Stimulated activated CD4-positive, alpha-beta T cell treated with anti-CD3 and anti-CD28 coated beads, Interleukin-15, amount 100 ng/mL, for 48 hours (primary cell): ENCODE measurements around the gene LY6G6C.

Source experiments
- DNase-seq, 2 donors: peaks; one replicate each; pipeline ENCODE4 v3.0.0-alpha.2; 2020; ENCODE audit warnings: low read depth in 2 of 2

The LY6G6C gene

GRCh38 chr6:31721351-31722020 is at the start of gene LY6G6C:
LY6G6C (minus strand) TSS chr6:31721746; CDS start chr6:31721679, 67 bp downstream.
- no peak for DNase-seq

GRCh38 chr6:31770860-31771259 is 49.3 kb upstream of the LY6G6C start:
- DNase-seq = no peak

GRCh38 chr6:31769684-31770371 is 48.3 kb upstream of the LY6G6C start:
- DNase-seq = peak; percentile 64 to 81

- DNase-seq = no peak
Measured at GRCh38 chr6:31768363-31769257, 47.1 kb upstream of the LY6G6C start.

DNA sequence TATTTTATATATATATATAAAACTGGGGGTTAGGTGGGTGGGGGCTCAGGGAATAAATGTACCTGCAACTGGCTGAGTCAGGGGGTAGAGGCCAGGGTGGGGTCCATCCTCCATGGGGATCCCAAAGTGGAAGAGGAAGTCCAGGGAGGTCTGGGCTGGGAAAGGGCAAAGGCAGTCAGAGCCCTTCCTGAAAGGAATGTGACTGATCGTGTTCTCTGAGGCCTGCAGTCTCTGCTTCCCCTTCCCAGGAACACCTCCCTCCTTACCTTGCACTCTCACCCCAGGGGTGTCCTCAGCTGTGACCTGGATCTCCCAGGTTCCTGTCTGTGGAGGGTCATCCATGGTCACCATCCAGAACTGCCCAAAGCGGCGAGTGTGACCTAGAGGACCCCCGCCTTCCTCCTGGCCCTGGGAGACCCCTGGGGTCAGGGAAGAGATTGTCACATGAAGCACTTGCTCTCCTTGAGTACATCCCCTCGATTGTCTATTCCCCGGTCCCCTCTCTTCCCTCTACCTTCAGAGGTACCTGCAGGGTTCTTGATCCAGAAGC is 45.6 kb upstream of the LY6G6C start:
- no peak for DNase-seq

DNA sequence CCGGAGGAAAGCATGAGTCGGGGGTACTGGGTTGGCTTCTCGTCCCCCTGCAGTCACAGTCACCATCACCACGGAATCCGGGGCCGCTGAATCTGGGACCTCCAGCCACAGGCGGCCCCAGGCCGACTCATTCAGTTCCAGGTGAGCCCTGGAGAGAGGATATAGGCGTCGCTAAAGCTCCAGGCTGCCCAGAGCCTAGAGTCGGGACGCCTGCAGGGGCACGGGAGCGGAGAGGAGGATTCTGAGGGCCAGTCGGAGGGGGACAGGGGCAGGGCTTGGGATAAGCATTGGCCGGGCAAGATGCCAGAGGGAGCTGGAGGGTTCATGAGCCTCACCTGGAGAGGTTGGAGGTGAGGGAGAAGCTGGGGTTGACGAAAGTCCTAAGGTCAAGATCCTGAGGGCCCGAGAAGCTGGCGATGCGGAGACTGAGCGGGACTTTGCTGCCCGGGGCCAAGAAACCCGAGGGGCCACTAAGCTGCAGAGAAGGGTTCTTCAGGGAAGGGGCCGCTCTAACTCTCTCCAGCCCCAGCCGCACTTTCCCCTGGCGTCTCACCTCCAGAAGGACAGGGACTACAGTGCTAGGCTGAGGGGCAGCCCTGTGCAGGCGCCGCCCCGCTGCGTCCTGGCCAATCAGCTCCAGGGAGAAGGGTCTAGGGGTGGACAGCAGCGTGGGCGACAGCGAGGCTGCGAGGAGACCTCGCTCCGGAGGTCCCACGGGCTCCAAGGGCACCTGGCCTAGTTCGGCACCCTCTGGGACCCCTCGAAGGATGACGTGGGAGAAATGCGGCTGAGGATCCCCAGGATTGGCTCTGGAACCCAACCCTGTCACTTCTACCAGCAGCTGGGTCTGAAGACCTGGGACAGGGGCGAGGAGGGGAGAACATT is 44.6 kb upstream of the LY6G6C start:
- no peak for DNase-seq

GRCh38 chr6:31765559-31765909 is 44.0 kb upstream of the LY6G6C start:
- no peak for DNase-seq

DNA sequence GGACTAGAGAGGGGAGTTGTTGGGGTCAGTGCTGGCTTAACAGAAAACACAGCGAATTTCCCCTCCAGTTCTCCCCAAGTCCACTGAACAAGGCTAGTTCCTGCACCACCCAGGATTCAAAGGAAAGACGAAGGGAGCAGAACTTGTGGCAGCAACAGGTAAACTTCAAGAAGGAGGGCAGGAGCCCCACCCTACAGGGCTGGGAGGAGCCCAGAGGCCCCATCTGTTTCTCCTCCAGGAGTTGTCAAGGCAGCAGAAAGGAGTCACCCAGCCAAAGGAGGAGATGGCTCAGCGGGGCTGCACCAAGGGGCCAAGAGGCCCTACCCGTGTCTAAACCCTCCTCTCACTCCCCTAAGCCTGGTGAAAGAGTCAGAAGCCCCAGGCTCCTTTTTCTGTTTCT is 42.7 kb upstream of the LY6G6C start:
- DNase-seq = no peak

DNA sequence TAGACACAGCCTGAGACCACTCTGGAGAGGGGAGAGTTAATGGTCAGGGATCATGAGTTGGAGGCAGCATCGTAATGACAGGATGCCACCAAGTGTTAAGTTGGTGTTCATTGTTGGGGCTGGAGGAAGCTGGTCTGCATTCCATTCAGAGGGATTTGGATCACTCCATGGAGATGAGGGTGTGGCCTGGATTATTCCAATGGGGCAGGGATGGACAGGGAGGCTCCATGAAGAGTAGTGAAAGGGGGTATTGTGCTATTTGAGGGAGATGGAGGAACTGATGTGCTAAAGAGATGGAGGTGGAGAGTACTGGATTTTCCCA is 42.0 kb upstream of the LY6G6C start:
- DNase-seq = no peak

DNA sequence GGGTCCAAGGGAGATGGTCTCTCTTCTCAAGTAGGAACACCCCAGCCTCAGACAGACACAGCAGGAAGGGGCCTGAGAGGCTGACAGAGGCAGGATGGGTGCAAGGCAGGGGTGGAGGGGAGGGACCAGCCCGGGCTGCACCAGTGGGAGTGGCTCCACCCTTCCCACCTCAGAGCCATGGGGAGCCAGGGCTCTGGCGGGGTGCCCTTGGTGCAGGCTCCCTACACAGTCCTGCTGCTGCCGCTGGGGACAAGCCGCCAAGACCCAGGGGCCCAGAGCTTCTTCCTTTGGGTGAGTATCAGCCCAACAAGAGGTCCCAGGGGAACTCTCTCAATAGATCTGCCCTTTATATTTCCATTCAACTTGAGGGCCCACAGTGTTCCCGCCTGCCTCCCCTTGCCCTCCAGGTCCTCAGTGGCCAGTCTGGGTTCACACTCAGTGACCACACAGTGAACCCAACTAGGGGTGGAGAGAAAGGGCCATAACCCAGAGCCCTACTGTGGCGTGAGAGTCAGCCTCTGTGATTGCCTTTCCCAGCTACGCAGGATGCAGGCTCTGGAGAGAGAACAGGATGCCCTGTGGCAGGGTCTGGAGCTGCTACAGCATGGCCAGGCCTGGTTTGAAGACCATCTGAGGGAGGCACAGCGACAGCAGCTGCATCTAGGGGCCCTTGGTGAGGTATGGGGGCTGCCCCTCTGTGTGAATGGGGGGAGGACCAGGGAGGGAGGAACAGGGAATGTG is 41.5 kb upstream of the LY6G6C start:
- DNase-seq = no peak

DNA sequence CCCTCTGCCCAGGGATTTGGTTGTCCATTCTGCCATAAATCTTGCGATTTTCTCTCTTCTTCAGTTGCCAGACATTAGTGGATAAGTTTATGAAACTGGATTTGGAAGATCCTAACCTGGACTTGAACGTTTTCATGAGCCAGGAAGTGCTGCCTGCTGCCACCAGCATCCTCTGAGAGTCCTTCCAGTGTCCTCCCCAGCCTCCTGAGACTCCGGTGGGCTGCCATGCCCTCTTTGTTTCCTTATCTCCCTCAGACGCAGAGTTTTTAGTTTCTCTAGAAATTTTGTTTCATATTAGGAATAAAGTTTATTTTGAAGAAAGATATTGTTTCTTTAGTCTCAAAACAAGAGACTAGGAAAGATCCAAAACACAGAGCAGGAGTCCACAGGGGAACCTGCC is 40.8 kb upstream of the LY6G6C start, which contains the start of gene SAPCD1:
SAPCD1 (plus strand) TSS at position 301 of the 400 bp plus-strand sequence. CDS start 399 bp downstream, outside the sequence.
- no peak for DNase-seq

DNA sequence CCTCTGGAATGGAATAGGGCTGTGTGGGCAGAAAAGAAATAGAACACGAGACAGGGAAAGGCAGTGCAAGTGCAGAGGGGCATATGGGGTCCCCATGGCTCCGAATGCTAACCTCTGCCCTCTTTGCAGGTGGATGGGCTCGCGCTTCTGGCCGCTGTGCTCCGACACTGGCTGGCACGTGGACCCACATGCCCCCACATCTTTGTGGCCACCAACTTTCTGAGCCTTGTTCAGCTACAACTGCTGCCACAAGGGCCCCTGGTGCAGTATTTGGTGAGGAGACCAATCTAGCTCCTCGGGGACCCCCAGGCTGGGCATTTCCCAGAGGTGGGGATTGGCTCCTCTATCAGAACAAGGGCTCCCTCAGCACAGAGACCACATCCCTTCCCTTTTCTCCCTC is 39.8 kb upstream of the LY6G6C start:
- no peak for DNase-seq

GRCh38 chr6:31760790-31761189 is 39.2 kb upstream of the LY6G6C start:
- no peak for DNase-seq

GRCh38 chr6:31758281-31758680 is 36.7 kb upstream of the LY6G6C start:
- no peak for DNase-seq

GRCh38 chr6:31752739-31753319 is 31.3 kb upstream of the LY6G6C start:
- DNase-seq = no peak

- no peak for DNase-seq
Measured at GRCh38 chr6:31750411-31751022, 29.0 kb upstream of the LY6G6C start.

DNA sequence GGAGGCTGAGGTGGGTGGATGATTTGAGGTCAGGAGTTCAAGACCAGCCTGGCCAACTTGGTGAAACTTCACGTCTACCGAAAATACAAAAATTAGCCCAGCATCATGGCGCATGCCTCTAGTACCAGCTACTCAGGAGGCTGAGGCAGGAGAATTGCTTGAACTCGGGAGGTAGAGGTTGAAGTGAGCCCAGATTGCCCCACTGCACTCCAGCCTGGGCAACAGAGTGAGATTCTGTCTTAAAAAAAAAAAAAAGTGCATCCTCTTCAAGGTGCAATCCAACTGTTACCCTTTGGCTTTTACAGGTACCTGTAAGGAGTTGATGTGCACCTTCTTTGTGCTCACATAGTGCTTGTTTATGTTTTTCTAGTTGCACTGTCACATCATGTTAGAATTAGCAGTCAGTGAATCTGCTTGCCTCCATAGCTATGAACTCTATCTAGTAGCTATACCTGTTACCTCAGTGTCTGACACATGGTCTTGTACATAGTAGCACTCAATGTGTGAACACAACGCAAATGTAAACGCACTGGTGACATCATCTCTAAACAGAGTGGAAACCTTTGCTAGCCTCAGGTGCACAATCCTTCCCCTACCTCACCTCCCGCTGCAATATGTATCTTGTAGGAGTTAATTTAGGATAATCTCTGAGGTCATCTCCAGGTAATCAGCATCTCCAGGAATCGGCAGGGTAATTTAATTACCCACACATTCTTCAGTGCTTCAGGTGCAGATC is 27.9 kb upstream of the LY6G6C start:
- no peak for DNase-seq

GRCh38 chr6:31744422-31744821 is 22.9 kb upstream of the LY6G6C start:
- DNase-seq = no peak

DNA sequence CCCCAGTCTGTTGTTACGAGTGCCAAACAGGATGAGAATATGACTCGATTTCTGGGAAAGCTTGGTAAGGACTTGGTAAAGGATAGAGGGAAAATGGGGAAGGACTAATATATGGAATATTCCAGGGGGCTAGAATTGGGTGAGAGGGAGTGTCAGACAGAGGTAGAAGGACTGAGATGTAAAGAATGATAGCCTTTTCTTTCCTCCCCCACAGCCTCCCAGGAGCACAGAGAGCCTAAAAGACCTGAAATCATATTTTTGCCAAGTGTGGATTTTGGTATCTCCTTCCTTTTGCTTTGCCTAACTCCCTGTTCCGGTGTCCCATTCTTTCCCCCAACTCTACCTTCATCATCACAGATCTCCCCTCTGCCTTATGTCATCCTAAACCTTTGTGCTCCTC is 21.3 kb upstream of the LY6G6C start:
- DNase-seq = no peak
